ENCODE results near the gene LRRC32. TPM values are rescaled to one million over a fixed set of nuclear protein-coding genes. Genes with fewer than 3 reads are reported as not detected.

Gene LRRC32
- total RNA-seq, 1 donor from 2014 or later = 39.6 TPM

DNA sequence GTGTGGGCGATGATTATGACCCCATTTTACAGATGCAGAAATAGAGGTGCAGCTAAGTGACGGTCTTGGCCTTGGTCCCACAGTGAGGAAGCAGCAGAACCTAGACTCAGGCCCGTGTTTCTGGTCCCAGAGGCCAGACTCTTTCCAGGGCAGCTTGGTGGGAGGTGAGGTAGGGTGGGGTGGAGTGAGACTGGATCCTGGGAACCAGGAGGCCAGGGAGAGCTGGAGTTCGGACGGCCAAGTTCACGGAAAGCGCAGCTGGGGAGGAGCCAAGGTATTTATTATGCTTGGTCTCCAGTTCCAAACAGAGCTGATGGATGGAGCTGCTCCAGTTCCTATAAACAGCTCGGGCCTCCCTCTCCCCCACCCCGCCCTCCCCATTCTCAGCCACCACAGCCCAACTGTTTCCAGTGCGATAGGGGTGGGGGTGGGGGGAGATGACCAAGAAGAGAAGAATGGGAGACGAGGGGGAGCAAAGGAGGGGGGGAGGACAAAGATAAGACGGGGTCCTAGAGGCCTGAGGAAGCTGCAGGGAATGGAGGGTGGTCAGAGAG is 16.2 kb downstream of the LRRC32 start:
- no peak overlapping the region for H3K27ac Mint-ChIP-seq (ENCODE audit: unreplicated experiment)
- no peak overlapping the region for H3K4me3 Mint-ChIP-seq (ENCODE audit: unreplicated experiment)
- H3K4me1 Mint-ChIP-seq (ENCODE audit: unreplicated experiment) = peaks cover 18% of the 10 kb centered on the region
- no peak for DNase-seq (ENCODE audit: extremely low spot score, unreplicated experiment)
- H3K9me3 Mint-ChIP-seq (ENCODE audit: unreplicated experiment) = no peaks in the 10 kb centered on the region
- TF ChIP-seq, protein P1, sequence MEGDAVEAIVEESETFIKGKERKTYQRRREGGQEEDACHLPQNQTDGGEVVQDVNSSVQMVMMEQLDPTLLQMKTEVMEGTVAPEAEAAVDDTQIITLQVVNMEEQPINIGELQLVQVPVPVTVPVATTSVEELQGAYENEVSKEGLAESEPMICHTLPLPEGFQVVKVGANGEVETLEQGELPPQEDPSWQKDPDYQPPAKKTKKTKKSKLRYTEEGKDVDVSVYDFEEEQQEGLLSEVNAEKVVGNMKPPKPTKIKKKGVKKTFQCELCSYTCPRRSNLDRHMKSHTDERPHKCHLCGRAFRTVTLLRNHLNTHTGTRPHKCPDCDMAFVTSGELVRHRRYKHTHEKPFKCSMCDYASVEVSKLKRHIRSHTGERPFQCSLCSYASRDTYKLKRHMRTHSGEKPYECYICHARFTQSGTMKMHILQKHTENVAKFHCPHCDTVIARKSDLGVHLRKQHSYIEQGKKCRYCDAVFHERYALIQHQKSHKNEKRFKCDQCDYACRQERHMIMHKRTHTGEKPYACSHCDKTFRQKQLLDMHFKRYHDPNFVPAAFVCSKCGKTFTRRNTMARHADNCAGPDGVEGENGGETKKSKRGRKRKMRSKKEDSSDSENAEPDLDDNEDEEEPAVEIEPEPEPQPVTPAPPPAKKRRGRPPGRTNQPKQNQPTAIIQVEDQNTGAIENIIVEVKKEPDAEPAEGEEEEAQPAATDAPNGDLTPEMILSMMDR (IDR thresholded peaks at IDR 0.05) = no peak
- no peaks in the 10 kb centered on the region for H3K27me3 Mint-ChIP-seq (ENCODE audit: unreplicated experiment)
- H3K36me3 Mint-ChIP-seq (ENCODE audit: unreplicated experiment) = peaks cover 5% of the 10 kb centered on the region

DNA sequence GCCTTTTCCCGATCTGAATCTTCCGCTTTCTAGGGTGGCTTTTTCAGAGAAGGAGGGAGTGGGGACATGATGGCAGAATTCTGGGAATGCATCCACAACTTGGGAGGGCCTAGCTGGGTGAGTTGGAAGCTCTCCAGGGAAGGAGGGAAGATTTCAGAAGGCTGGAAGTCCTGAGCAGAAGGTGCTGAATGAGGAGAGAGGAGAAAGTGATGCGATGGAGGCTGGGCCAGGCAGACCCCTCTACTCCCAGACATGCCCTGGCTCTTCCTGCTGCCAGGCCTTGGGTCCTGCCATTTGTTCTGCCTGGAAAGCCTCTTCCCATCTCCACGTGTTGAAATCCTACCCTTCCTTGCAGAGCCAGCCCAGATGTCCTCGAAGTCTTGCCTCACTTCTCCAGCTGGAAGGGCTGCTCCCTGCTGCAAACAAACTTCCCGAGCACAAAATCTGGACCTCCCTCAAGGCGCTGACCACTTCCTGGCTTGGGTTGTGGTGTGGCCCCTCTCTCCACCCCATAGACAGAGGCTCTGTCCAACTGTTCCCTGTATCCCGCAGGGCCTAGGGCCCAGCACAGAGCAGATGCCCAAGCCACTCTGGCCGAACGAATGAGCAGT is 16.8 kb downstream of the LRRC32 start:
- Mint-ChIP-seq H3K4me1 (ENCODE audit: unreplicated experiment) (peaks cover 18% of the 10 kb centered on the region), H3K4me3 (ENCODE audit: unreplicated experiment) (no peak overlapping the region), H3K27ac (ENCODE audit: unreplicated experiment) (no peak overlapping the region), H3K36me3 (ENCODE audit: unreplicated experiment) (peaks cover 5% of the 10 kb centered on the region), H3K27me3 (ENCODE audit: unreplicated experiment) (peaks cover 6% of the 10 kb centered on the region), H3K9me3 (ENCODE audit: unreplicated experiment) (no peaks in the 10 kb centered on the region)
- TF ChIP-seq, protein P1 (IDR thresholded peaks at IDR 0.05) = no peak
- DNase-seq (ENCODE audit: extremely low spot score, unreplicated experiment) = no peak

DNA sequence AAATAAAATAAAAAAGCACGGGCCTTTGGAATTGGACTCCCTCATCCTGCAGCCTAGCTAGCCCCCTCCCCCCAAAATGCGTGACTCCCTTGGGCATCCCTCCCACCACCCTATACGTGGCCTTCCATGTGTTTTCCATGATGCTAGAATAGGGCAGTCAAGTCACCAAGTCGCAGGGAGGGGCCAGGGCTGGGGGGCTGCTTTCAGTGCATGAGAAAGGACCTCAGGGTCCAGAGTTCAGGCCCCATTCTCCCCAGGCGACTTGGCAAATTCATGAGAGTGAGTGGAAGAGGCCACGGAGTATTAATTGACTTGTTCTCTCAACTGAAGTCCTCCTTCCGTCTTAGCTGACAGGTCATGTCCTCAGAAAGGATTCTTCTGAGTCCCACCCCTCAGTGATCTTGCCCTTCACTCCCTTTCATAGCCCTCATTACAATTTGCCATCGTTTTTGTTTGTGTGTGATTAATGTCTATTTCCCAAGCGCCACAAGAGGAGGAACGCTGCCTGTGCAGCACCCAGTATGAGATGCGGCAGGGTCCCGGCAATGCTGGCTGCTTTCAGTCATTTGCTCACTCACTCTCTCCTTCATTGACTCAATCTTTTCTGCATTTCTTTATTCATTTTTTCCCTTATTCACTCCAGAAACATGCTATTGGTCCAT is 17.4 kb downstream of the LRRC32 start:
- Mint-ChIP-seq H3K27ac (ENCODE audit: unreplicated experiment) (no peak overlapping the region), H3K4me1 (ENCODE audit: unreplicated experiment) (peaks cover 18% of the 10 kb centered on the region), H3K9me3 (ENCODE audit: unreplicated experiment) (no peaks in the 10 kb centered on the region), H3K27me3 (ENCODE audit: unreplicated experiment) (peaks cover 10% of the 10 kb centered on the region), H3K4me3 (ENCODE audit: unreplicated experiment) (no peak overlapping the region), H3K36me3 (ENCODE audit: unreplicated experiment) (peaks cover 5% of the 10 kb centered on the region)
- DNase-seq (ENCODE audit: extremely low spot score, unreplicated experiment) = no peak
- TF ChIP-seq, protein P1 (IDR thresholded peaks at IDR 0.05) = no peak

DNA sequence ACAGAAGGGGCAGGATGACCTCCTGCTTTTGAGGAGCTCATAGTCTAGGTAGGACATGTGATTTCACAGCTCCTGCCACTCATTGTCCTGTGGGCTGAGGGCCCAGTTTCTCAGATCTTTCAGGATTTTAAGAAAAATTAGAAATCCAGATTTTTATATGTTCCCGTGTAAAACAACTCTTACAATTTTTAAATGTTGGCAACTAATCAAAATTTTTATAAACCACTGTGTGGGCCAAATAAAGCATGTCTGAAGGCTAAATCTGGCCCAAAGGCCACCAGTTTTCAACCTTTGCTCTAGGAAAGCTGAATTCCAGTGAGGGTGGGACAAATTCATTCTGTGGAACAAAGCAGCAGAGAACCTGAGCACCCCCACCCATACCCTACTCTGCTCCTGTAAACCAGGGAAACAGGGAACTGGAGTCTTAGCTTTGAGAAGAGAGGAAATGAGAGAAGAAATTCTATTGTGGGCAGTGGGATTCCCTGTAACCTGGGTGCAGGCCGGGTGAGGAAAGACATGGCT is 20.6 kb downstream of the LRRC32 start:
- TF ChIP-seq, protein P1 (IDR thresholded peaks at IDR 0.05) = no peak
- Mint-ChIP-seq H3K36me3 (ENCODE audit: unreplicated experiment) (peaks cover 3% of the 10 kb centered on the region), H3K4me3 (ENCODE audit: unreplicated experiment) (no peak overlapping the region), H3K27ac (ENCODE audit: unreplicated experiment) (no peak overlapping the region), H3K27me3 (ENCODE audit: unreplicated experiment) (peaks cover 33% of the 10 kb centered on the region), H3K4me1 (ENCODE audit: unreplicated experiment) (peaks cover 12% of the 10 kb centered on the region), H3K9me3 (ENCODE audit: unreplicated experiment) (peaks cover 9% of the 10 kb centered on the region)
- DNase-seq (ENCODE audit: extremely low spot score, unreplicated experiment) = no peak

DNA sequence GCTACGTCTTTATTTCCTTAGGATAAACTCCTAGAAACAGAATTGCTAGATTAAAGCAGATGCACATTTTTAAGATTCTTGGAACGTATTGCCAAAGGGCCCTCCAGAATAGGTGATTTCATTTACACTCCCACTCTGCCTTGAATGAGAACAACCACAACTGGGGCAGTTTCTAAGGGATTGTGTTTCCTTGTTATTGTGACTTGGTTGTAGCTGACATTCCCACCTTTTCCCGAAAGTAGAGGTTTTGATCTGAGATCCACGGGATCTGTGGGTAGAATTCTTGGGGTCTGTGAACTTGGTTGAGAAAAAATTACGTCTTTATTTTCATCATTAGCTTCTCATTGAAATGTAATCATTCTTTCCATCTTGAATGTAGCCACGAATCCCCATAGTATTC is 21.5 kb downstream of the LRRC32 start:
- Mint-ChIP-seq H3K27ac (ENCODE audit: unreplicated experiment) (no peak overlapping the region), H3K27me3 (ENCODE audit: unreplicated experiment) (peaks cover 42% of the 10 kb centered on the region), H3K36me3 (ENCODE audit: unreplicated experiment) (peaks cover 3% of the 10 kb centered on the region), H3K4me1 (ENCODE audit: unreplicated experiment) (peaks cover 10% of the 10 kb centered on the region), H3K4me3 (ENCODE audit: unreplicated experiment) (no peak overlapping the region), H3K9me3 (ENCODE audit: unreplicated experiment) (peaks cover 9% of the 10 kb centered on the region)
- no peak for DNase-seq (ENCODE audit: extremely low spot score, unreplicated experiment)
- TF ChIP-seq, protein P1 (IDR thresholded peaks at IDR 0.05) = no peak

Measured in osteocyte (in vitro differentiated cells).